HK-2 (cell line): Measurements from ENCODE around the gene DIS3L2.
A peak's percentile ranks its signal among the peaks of the same experiment; 100 is the strongest.
"Not testable (repeated sequence)": the region's sequence is repeated elsewhere in the genome, so short reads cannot be mapped to it uniquely, and the experiment has no call there.

Experiments used
- DNase-seq: peaks from one replicate; pipeline ENCODE4 v3.0.0-alpha.2; 2018; ENCODE audit not compliant: unreplicated experiment

Gene DIS3L2

GRCh38 chr2:232368311-232368731 is 406.8 kb downstream of the DIS3L2 start:
- DNase-seq = peak; percentile 64

DNA sequence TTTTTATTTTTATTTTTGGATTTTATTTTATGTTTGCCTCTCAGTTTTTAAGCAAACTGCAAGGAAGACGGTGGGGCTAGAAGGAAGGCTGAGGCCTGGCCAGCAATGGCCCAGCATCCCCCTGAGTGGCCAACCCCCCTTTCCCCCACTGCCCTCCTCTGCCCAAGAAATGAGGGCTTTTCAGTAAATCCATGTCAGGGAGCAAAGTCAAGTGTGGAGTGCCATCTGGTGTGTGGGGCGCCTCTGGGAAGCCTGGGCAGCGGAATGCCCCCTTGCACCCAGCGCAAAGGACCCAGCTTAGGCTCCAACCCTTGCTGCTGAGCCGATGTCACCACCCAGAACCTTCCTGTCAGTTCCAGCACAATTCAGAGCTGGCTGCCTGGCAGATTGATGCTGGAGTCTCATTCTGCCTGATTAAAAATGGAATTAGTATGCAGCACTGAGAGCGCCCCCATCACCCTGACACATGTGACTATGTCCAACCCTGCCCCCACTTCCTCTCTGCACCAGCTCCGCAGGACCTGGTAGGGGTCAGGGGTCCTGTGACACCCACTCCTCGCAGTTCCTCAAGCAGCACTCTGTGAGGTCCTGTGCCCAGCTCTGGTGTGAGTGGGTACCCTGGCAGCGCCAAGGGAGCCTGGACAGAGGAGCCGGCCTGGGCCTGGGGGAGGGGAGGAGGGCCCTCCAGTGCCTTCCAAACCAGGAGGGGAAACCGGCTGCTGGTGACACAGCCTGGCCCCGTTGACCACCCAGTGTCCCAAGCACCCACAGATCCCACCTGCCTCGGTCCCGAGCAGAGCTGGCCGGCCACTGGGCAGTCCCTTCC is 407.8 kb downstream of the DIS3L2 start:
- DNase-seq = no peak

- not testable (repeated sequence) for DNase-seq
These were observed 408.5 kb downstream of the DIS3L2 start for GRCh38 chr2:232370007-232370406.

GRCh38 chr2:232372231-232373208 is 411.0 kb downstream of the DIS3L2 start:
- DNase-seq = no peak

GRCh38 chr2:232374356-232374755 is 412.8 kb downstream of the DIS3L2 start:
- DNase-seq = no peak

- no peak for DNase-seq
These were observed 413.7 kb downstream of the DIS3L2 start for GRCh38 chr2:232375164-232375563.

- no peak for DNase-seq
These were observed 414.7 kb downstream of the DIS3L2 start for GRCh38 chr2:232376260-232376659.

GRCh38 chr2:232376713-232377112 is 415.2 kb downstream of the DIS3L2 start:
- DNase-seq = no peak

- DNase-seq = no peak
These were observed 415.8 kb downstream of the DIS3L2 start for GRCh38 chr2:232377319-232377718.

DNA sequence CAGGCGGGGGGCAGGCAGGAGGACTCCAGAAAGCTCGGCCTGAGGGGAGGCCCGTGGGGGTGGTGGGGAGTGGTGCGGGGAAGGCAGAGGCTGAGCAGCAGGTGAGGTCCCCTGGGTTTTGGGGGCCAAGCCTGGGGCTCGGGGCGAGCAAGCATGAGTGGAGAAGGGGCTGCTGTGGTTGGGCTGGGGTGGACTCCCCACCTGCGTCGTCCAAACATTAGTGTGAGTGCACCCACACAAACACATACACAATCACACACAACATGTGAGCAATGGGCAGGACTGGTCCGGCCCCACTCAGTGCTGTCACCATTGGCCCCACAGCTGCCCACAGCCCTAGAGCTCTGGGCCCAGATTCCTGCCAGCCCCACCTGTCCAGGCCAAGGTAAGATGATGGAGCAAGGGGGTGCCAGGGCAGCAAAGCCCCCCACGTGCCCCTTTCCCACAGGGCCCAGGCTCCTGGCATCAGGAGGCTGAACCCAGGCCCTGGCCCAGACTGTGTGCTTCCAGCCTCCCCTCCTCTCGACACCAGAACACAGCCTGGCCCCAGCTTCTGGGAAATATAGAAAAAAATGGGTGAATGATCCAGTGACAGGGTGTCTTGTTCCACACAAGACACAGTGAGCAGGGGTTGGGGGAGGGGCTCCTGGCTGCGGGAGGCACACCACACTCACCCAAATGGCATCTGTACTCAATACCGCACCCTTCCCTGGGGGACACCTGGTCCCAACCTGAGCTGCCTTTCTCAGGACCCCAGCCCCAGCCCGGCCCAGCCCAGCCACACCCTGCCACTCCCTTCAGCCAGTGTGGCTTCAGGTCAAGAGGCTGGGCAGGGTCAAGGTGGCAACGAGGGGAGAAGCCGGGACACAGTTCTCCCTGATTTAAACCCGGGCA is 416.6 kb downstream of the DIS3L2 start:
- DNase-seq = no peak

- not testable (repeated sequence) for DNase-seq
These were observed 417.2 kb downstream of the DIS3L2 start, which contains the start of gene ALPP for GRCh38 chr2:232378735-232379151. TSS of gene ALPP (plus strand) at chr2:232378751. CDS start at chr2:232378803, 52 bp downstream.

- not testable (repeated sequence) for DNase-seq
These were observed 418.4 kb downstream of the DIS3L2 start for GRCh38 chr2:232379610-232380590.

- DNase-seq = not testable (repeated sequence)
These were observed 419.9 kb downstream of the DIS3L2 start for GRCh38 chr2:232381204-232382031.

DNA sequence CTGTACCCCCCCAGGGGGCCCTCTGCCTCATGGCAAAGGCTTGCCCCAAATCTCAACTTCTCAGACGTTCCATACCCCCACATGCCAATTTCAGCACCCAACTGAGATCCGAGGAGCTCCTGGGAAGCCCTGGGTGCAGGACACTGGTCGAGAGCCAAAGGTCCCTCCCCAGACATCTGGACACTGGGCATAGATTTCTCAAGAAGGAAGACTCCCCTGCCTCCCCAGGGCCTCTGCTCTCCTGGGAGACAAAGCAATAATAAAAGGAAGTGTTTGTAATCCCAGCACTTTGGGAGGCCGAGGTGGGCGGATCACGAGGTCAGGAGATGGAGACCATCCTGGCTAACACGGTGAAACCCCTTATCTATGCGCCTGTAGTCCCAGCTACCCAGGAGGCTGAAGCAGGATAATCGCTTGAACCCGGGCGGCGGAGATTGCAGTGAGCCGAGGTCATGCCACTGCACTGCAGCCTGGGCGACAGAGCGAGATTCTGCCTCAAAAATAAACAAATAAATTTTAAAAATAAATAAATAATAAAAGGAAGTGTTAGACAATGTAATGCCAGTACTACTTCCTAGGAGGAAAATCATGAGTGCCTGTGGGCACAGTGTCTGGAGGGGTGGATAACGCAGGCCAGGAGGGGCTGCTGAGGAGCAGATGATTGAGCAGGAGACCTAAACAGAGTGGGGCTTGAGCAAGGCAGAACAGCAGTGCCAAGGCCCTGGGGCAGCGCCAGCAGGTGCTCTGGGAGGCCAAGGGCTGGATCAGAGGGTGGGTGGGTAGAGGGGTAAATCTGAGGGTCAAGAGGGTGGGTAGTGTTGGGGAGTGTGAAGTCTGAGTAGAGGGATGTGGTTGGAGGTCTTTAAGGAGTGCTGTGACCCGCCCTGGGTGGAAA is 421.1 kb downstream of the DIS3L2 start:
- DNase-seq = no peak

- DNase-seq = no peak
These were observed 423.0 kb downstream of the DIS3L2 start for GRCh38 chr2:232384466-232384865.

GRCh38 chr2:232385058-232385457 is 423.5 kb downstream of the DIS3L2 start:
- not testable (repeated sequence) for DNase-seq

- peak; percentile 31 for DNase-seq
These were observed 424.4 kb downstream of the DIS3L2 start for GRCh38 chr2:232385660-232386489.

- DNase-seq = no peak
These were observed 424.9 kb downstream of the DIS3L2 start for GRCh38 chr2:232386490-232386739.
